Esophagus squamous epithelium (tissue), 4 donors: Measurements from ENCODE around the gene CCBE1.

Experiments used
- CTCF ChIP-seq, 6 experiments: fragments of 450-650 bp in 4 of 6; fragments of 200-600 bp in 2 of 6; sonication (generic) in 2 of 6; IDR thresholded peaks; one replicate each; pipeline ENCODE4 v1.5.1; 2016 to 2019; ENCODE audit warnings: antibody characterized with exemption in 6 of 6, mild to moderate bottlenecking in 4 of 6, moderate library complexity in 4 of 6
- POLR2A ChIP-seq, 4 donors: fragments of 450-650 bp; IDR thresholded peaks; one replicate each; pipeline ENCODE4 v1.6.1; 2017; ENCODE audit warnings: antibody characterized with exemption in 4 of 4, mild to moderate bottlenecking in 4 of 4, moderate library complexity in 3 of 4

- TF ChIP-seq CTCF (IDR thresholded peaks at IDR 0.05) (no peak), POLR2A (IDR thresholded peaks at IDR 0.05) (no peak)
Observed at GRCh38 chr18:59428018-59428417, 269.2 kb downstream of the CCBE1 start.
